Fibroblast of gingiva (primary cell): ENCODE measurements around the gene C10orf90.

Source experiments
- DNase-seq: peaks from one replicate; pipeline ENCODE4 v3.0.0-alpha.2; 2011; ENCODE audit warnings: low read depth

Gene C10orf90

GRCh38 chr10:126501828-126502227, 168.7 kb downstream of the C10orf90 start:
- DNase-seq: no peak

GRCh38 chr10:126500866-126501265, 169.6 kb downstream of the C10orf90 start:
- DNase-seq: peak; percentile 59

DNA sequence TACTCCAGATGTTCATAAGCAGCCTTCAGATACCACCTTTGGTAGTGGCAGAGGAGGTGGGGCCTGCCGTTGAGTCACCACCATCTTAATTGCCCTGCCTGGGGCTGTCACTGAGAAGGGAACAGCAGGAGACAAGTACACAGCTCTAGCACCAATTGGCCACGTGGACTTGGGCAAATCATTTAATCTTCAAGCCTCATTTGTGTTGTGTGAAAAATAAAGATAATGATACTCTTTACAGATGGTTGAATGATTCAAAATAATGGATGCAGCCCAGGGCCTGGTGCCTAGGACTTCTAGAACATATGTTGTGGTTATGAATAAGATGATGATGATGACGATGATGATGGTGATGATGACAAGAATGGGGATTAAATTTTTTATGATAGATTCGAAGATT, 170.3 kb downstream of the C10orf90 start:
- no peak for DNase-seq

DNA sequence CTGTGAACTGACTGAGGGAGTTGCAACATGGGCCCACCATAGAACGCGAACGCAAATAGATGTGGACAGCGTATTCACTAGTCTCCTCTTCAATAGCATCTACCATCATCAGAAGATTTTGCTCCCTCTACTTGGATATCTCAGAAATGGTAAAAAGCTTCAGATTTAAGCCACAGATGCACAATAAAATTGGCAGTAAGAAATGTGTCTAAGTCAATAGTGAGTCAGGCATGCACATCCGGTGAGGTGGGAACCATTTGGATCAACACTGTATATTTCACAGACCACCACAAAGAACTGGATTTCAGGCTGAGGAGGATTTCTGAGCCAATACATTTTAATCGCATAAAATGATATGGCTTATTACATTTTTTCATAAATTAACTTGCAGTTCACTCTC, 170.7 kb downstream of the C10orf90 start:
- no peak for DNase-seq

- no peak for DNase-seq
Observed at GRCh38 chr10:126497672-126498071, 172.8 kb downstream of the C10orf90 start.

- no peak for DNase-seq
Observed at GRCh38 chr10:126496771-126497545, 173.5 kb downstream of the C10orf90 start.

DNA sequence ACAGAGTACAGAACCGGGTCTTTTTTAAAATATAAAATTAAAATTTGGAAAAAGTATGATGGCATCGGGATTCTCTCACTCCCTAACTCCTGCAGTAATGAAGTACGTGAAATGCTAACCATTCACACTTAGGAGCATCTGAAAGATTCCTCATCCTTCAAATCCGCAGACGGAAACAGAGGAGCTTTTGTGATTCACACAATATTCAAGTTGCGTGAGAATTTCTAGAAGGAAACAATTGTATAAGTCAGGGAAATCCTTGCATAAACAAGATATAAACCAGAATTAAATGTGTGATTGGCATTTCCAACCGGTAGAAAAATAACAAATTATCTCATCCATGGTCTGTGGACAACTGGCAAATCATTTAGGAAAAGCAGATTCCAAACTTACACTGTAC, 179.0 kb downstream of the C10orf90 start:
- no peak for DNase-seq

DNA sequence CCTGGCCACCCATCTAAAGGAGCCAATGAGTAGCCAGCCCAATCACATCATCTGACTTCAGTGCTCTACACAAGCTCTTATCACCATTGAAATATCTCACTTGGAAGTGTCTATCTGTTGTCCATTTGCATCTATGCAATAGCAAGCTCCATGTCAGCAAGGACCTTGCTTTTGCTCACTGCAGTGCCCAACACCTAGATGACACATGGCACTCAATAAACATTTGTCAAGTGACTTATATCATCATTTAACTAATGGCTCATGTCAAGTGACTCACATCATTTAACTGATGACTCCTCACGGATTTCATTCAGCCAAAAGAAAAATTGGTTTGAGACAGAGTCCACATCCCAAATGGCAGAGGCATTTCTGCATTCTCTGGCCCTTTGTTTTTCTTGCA, 189.3 kb downstream of the C10orf90 start:
- no peak for DNase-seq

DNA sequence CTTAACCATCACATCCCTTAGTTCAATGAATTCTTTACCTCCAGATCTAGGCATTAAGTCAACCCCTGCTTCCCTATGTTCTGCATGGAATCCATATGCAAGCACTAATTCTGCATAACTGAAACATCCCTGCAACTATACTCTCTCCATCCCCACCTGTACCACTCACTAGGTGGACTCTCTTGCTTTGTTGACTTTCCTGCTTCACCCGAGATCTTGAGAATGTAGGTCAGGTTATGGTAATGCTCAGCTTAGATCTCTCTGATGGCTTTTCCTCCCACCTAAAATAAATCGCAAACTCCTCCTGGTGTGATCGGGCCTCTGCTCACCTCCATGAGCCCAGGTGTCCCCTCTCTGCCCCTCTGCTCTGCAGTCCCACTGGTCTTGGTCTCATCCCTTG, 189.8 kb downstream of the C10orf90 start:
- no peak for DNase-seq

DNA sequence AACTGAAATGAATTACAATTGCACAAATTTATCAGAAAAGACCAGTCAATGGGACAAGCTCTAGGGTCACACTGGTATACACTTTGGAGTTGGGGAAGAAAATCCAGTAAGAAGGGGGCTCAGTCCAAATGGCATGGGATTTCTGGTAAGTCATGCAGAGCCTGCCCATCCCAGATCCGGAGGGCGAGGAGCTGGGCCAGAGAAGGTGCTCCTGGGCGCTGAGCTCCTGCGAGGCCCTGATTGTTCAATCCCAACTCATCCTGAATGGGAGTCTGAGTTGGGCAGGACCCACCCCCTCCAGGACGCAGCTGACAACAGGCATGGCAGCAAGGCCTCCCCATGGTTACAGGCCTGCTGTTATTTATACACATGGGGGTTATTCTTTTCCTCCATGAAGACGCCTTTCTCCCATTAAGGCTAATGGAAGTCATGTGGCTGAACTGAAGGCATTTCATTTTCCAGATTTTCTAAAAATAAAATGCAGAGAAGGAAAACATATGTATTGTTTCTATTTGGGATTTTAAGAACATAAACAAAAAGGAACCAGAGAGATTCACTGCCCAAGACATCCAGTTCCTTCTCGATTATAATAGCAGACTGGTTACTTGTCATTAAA, 191.1 kb downstream of the C10orf90 start:
- DNase-seq: no peak

- DNase-seq: no peak
Observed at GRCh38 chr10:126478546-126478945, 191.9 kb downstream of the C10orf90 start.

- DNase-seq: no peak
Observed at GRCh38 chr10:126476246-126476645, 194.2 kb downstream of the C10orf90 start.

DNA sequence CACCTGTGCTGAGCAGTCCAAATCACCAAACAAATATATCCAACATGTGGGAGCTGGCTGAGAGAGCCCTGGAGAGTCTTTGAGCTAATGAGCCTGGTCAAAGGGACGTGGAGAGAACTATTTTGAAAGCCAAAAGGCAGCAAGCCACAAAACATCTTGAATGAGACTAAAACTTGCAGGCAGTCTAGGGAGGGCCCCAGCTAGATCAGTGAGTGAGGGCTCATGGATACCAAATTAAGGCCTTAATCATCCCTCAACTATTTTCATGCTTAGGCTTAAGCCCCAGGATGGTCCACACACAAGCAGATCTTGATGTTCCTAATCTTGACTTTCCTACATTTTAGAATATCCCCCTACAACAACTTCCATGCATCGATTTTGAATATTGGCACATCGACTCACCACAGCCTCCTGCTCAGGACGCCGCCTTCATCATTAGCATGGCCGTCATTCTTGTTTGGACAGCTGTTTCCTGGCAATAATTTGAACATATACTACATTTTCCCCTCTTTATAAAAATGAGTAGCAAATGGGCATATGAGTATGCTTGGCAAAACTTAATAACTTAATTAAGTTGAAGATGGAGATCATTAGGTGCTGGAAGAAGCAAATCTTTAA, 195.3 kb downstream of the C10orf90 start:
- no peak for DNase-seq

DNA sequence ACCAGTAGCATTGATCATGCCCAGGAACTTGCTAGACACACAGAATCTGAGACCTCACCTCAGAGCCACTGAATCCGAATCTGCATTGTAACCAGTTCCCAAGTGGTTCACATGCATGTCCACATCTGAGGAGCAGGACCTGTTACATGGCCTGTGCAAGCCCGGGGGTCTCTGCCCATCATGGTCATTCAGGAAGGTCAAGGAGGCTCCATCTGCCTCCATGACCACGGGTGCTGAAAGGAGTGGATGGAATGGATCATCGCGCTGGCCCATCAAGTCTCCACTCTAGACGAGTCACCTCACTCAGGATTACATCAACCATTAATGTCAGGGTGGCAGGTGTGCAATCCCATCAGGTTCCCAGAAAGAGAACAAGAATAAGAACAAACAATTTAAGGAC, 196.5 kb downstream of the C10orf90 start:
- no peak for DNase-seq

GRCh38 chr10:126470991-126471390, 199.5 kb downstream of the C10orf90 start:
- no peak for DNase-seq

DNA sequence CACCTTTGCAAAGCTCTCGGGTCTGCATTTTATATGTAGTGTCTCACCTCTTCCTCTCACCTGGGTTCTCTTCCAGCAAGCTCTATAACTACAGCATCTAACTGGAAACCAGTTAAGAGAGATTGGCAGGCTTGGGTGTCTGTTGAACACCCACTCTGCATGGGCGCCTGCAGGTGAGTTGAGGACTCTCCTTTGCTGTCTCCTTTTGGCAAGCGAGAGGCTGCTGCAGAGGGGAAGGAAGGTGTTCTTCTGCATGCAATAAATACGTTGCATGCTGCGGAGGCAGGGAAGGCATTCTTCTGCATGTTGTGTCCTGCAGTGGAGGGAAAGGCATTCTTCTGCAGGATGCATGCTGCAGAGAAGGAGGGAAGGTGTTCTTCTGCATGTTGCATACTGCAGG, 200.8 kb downstream of the C10orf90 start:
- no peak for DNase-seq

DNA sequence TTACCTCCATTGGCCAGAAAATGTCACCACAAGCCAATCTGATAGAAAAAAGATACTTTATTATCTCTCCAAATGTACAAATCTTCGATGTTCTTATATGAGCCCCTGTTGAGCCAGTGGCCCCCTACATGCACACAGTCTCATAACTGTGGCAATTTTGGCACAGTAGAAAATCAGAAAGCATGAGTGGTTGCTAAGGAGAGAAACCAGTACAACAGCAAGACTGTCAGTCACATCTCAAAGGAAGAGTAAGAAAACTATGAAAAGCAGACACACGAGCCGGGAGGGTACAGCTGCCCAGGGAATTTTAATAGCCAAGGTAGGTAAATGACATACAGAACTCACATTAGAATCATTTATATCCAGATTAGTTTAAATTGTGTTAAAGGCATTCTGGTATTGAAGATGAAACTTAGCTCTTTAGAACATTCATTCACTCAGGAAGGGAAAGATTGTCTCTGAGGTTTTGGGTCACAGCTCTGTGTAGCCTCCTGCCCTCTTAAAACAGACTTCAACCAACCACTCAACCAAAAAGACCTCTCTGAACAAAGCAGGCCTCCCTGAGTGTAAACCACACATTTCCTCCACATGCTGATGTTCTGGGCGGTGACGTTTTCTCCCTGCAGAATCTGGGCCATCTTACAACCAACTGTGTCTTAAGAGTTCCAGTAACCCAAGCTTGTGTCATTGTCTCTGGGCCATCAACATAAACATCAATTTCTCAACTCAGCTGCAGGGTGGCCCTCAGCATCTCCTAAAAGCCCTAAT, 201.4 kb downstream of the C10orf90 start:
- DNase-seq: peak; percentile 72

DNA sequence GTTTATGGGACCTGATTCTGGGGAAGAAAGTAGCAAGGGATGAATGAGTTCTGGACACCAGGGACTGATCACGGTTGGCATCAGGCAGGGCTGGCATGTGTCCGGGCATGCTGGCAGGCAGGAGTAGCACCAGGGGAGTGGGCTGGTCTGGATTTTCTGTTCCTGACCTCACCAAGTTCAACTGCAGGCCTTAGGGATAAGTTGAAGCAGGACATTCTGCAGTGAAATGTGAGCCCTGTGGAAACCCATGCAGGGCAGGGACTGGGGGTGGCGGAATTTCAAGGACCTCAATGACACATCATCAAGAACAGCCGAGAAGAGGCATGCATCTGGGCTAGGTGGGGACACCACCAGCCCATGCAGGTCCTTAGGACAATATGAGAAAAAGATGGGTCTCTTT, 202.0 kb downstream of the C10orf90 start:
- DNase-seq: no peak

GRCh38 chr10:126465771-126466170, 204.7 kb downstream of the C10orf90 start:
- no peak for DNase-seq

- DNase-seq: no peak
Observed at GRCh38 chr10:126463286-126463685, 207.2 kb downstream of the C10orf90 start.

- no peak for DNase-seq
Observed at GRCh38 chr10:126461289-126461940, 209.1 kb downstream of the C10orf90 start.

DNA sequence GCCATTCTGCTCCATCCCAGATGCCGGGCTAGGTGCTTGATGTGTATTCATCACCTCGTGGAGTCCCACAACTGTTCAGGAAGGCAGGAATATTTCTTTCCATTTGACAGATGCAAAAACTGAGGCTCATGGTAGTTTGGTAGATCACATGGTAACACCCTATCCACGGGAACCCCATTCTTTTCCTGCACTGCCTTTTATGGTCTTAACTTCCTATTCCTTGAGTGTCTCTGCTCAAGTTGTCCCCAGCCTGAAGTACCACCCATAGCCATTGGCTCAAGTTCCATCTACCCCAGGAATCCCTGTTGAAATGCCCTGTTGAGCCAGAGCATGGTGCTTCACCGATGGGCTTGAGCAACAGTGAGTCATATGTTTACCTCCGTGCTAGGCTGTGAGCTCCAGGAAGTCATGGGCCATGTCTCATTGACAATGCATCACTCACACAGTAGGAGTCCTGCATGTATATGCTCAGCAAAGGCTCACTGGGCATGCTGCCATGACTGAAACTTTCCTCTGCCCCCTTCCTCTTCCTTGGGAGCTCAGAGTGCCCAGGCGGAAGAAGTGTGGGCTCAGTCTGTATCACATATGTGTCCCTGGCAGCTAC, 210.5 kb downstream of the C10orf90 start:
- peak; percentile 91 for DNase-seq
